Activated naive CD8-positive, alpha-beta T cell treated with anti-CD3 and anti-CD28 coated beads, Interleukin-2, amount 10 ng/mL, durations not matched to agents 7 days and 5 days (primary cell): Measurements from ENCODE around the gene ATAD5. TPM values are rescaled to one million over a fixed set of nuclear protein-coding genes. Genes with fewer than 3 reads are reported as not detected.
"Not testable (repeated sequence)": the region's sequence is repeated elsewhere in the genome, so short reads cannot be mapped to it uniquely, and the experiment has no call there.

Source experiments
- ATAC-seq: fragments of 150-1000 bp; cut with Tn5 transposase; one replicate; pipeline ENCODE4 v1.10.0; 2021; ENCODE audit warnings: low read depth, moderate library complexity
- POLR2A ChIA-PET: fragments of 350-600 bp; sonication (Branson Sonifier 250); formaldehyde crosslinking; loops from one replicate; lab custom pipeline; 2021; ENCODE audit warnings: antibody characterized with exemption; lab: Charles Lee
- DNase-seq: peaks from one replicate; pipeline ENCODE4 v3.0.0; 2021
- H3K27ac Mint-ChIP-seq: one replicate; pipeline ENCODE4 v1.8.0; 2022; ENCODE audit warnings: mild to moderate bottlenecking, mixed read lengths
- H3K27me3 Mint-ChIP-seq: one replicate; pipeline ENCODE4 v1.8.0; 2022; ENCODE audit warnings: mild to moderate bottlenecking, moderate library complexity, mixed read lengths
- H3K36me3 Mint-ChIP-seq: one replicate; pipeline ENCODE4 v1.8.0; 2021; ENCODE audit warnings: mild to moderate bottlenecking, mixed read lengths
- H3K4me1 Mint-ChIP-seq: one replicate; pipeline ENCODE4 v1.8.0; 2021; ENCODE audit warnings: mixed read lengths
- H3K4me3 Mint-ChIP-seq: one replicate; pipeline ENCODE4 v1.8.0; 2022; ENCODE audit warnings: mild to moderate bottlenecking, moderate library complexity, mixed read lengths
- H3K9me3 Mint-ChIP-seq: one replicate; pipeline ENCODE4 v1.8.0; 2021; ENCODE audit warnings: mixed read lengths
- total RNA-seq, 2 experiments: library from RNA; stranded (reverse); gene quantifications; one replicate each; pipeline ENCODE4 v1.2.3, GENCODE V29; 2021

ATAD5 gene
- total RNA-seq, 2 experiments from 2014 or later, result 25.8 to 29.7 TPM

DNA sequence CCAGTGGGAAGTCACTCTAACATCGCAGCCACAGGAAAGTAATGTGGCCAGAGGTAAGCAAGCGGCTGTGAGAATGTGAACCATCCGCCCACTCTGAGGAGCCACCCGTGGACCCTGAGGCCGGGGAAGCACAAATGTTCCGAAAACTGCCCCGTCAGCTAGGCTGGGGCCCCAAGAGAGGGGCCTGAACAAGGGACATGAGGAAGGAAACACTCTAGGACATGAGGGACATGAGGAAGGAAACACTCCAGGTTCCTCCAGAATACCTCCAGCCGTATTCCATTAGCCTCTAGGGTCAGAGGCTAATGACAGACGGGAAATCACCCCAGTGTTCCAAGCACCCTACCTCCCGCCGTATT is 74.0 kb downstream of the ATAD5 start:
- H3K9me3 Mint-ChIP-seq, result no peaks in the 10 kb centered on the region
- H3K27me3 Mint-ChIP-seq, result no peaks in the 10 kb centered on the region
- POLR2A ChIA-PET, result interaction anchor here (0.8 kb wide), 1 partner anchor 11 kb away, joined by 3 read pairs; no protein-coding TSS in a partner anchor
- H3K27ac Mint-ChIP-seq, result peak overlapping the region; percentile 90
- ATAC-seq, result peak; percentile 21
- H3K4me1 Mint-ChIP-seq, result peaks cover 36% of the 10 kb centered on the region
- DNase-seq, result no peak
- peak overlapping the region; percentile 99 for H3K4me3 Mint-ChIP-seq
- H3K36me3 Mint-ChIP-seq, result peaks cover 8% of the 10 kb centered on the region

DNA sequence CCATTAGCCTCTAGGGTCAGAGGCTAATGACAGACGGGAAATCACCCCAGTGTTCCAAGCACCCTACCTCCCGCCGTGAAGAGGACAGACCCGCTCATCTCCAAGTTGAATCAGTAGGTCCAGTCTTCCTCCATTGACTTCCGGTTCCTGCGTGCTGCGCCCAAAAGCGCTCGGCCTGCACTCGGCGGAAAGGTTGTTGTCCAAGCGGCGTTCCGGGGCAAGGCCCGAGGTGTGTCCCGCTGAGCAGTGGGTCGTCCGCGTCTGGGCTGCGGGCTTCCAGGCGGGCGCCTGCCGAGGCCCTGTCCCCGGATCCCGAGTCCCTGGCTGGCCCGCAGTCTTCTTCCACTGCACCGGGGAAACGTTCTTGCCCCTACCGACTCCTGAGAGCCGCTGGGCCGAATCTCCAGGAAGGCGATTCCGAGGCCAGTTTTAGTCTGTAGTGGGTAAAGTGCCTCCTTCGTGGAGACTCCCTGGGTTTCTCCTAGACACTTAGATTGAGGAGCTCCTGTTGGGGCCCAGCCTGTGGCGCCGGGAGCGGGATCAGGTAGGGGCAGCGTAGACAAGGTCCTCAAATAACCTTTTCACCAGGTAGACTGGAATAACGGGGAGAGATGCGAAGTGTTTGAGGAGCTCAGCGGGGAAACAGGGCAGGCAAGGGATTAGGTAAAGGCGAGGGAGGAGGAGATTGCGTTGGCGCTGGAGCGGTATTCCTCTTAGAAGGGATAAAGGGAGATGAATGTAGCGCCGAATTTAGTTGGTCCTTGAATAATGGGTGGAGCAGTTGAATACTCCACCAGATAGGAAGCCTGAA is 74.5 kb downstream of the ATAD5 start, which contains the start of gene TEFM:
Gene TEFM, minus strand, starts transcription at position 138 of the 811 bp plus-strand sequence. Its CDS starts 40 bp downstream, at position 98.
- peaks cover 8% of the 10 kb centered on the region for H3K36me3 Mint-ChIP-seq
- POLR2A ChIA-PET, result interaction anchor here (0.5 to 1.9 kb wide), 4 partner anchors 8 to 103 kb away, joined by 3 to 8 read pairs (median 3); partner anchors contain the start of gene RNF135
- no peaks in the 10 kb centered on the region for H3K27me3 Mint-ChIP-seq
- H3K4me3 Mint-ChIP-seq, result peak within 1 kb of the TSS; percentile 99
- DNase-seq (peak; percentile 90), ATAC-seq (peak; percentile 94)
- H3K9me3 Mint-ChIP-seq, result no peaks in the 10 kb centered on the region
- peaks cover 36% of the 10 kb centered on the region for H3K4me1 Mint-ChIP-seq
- peak within 1 kb of the TSS; percentile 90 for H3K27ac Mint-ChIP-seq

DNA sequence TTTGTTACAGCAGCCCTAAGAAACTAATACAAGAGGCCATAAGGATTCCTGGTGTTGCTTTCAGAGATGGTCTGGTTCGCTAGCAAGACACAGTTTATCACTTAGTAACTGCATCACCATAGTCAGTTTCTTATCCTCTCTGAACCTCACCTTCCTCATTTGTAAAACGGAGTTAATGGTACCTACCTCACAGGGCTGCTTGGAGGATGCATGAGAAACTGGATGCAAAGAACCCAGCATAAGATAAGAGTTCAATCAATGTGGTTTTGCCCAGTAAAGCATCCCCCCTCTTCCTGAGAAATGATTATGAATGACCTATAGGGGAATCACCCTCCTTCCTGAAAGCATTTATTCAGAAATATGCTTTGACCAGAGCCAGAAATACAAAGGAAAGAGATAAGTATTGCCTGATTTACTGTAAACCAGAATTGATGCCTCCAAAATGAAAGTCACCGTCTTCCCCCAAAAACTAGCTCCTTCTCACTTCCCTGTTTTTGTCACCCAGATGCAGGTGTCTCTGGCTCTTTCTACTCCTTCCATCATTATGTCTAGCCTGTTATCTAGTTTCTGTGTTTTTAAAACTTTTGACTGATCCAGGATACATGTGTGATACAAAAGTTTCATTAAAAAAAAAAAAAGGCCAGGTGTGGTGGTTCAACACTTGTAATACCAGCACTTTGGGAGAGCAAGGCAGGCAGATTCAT is 77.1 kb downstream of the ATAD5 start:
- H3K27me3 Mint-ChIP-seq, result no peaks in the 10 kb centered on the region
- POLR2A ChIA-PET, result no interaction called here
- ATAC-seq, result no peak
- H3K9me3 Mint-ChIP-seq, result no peaks in the 10 kb centered on the region
- peaks cover 26% of the 10 kb centered on the region for H3K4me1 Mint-ChIP-seq
- no peak for DNase-seq
- H3K27ac Mint-ChIP-seq, result no peak overlapping the region
- H3K4me3 Mint-ChIP-seq, result no peak overlapping the region
- H3K36me3 Mint-ChIP-seq, result peaks cover 4% of the 10 kb centered on the region

DNA sequence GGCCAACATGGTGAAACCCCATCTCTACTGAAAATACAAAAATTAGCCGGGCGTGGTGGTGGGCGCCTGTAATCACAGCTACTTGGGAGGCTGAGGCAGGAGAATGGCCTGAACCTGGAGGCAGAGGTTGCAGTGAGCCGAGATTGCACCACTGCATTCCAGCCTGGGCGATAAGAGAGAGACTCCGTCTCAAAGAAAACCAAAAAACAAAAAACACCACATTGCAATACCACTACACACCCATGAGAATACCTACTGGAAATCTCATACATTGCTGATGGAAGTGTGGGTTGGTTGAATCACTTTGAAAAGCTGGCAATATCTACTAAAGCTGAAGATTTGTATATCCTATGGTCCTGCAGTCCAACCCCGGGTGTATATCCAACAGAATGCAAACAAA is 78.4 kb downstream of the ATAD5 start:
- POLR2A ChIA-PET, ATAC-seq, H3K36me3 Mint-ChIP-seq, H3K27ac Mint-ChIP-seq, DNase-seq, H3K4me3 Mint-ChIP-seq, H3K9me3 Mint-ChIP-seq, H3K27me3 Mint-ChIP-seq: not testable (repeated sequence)
- peaks cover 19% of the 10 kb centered on the region for H3K4me1 Mint-ChIP-seq

DNA sequence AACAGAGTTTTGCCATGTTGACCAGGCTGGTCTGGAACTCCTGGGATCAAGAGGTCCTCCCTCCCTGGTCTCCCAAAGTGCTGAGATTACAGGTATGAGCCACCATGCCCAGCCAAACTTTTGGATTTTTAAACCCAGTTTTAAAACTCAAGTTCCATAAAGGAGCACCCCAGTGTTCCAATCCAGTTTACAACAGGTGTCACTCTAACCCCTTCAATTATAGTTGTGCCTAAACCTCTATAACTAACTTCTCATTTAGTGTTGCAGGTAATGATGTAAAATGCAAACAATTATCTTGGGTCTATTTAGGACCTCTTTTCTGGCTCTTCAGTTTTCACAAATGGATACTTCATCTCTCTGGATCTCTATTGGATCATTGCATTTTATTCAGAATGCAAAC is 82.2 kb downstream of the ATAD5 start:
- POLR2A ChIA-PET, result interaction anchor here (0.6 kb wide), 1 partner anchor 353 kb away, joined by 3 read pairs; no protein-coding TSS in a partner anchor
- H3K9me3 Mint-ChIP-seq, result no peaks in the 10 kb centered on the region
- no peak overlapping the region for H3K27ac Mint-ChIP-seq
- H3K27me3 Mint-ChIP-seq, result peaks cover 8% of the 10 kb centered on the region
- H3K4me1 Mint-ChIP-seq, result no peaks in the 10 kb centered on the region
- ATAC-seq, result no peak
- H3K4me3 Mint-ChIP-seq, result no peak overlapping the region
- no peaks in the 10 kb centered on the region for H3K36me3 Mint-ChIP-seq
- no peak for DNase-seq

DNA sequence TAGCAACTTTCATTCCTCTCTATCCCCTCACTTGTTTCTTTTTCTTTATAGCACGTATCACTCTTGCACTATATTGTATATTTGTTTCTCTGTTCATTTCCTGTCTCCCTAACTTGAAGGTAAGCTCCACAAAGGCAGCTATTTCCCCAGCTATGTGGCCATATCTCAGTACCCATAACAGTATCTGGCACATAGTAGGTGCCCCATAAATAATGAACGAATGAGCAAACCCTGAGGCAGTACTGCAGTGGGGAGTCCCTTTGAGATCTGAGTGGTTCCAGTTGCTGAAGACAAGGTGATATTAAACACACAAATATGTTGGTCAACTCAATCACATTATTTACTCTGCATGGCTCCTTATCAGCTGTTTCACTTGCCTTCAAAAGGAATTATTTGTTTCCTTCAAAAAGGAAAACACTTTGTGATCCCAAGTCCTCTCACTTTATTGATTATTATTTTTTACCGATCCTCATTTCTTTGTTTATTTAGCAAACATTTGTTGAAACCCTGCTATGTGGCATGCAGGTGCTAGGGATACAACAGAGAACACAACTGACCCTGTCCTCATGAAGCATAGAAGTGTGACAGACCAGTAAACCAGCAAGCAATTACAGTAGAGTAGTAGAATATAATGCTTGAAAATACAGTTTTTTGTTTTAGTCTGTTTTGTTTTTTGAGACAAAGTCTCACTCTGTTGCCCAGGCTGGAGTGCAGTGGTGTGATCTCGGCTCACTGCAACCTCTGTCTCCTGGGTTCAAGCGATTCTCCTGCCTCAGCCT is 84.3 kb downstream of the ATAD5 start:
- POLR2A ChIA-PET, result interaction anchor here (0.6 kb wide), 1 partner anchor 16 kb away, joined by 5 read pairs; no protein-coding TSS in a partner anchor

DNA sequence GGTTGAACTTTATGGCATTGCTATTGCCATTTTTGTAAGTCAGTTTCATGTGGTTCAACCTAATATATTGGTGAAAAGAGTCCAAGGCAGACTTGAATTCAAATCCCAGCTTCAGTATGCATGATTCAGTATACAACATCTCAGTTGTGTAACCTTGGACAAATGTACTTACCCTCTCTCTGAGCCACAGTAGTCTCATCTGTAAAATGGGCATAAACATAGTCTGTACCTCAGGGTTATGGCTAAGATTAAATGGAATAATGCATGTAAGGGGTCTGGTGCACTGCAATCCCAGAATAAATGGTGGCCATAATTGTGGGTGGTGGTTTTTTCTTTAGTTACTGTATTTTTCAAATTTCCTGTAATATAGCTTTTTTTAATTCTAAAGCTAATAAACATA is 85.3 kb downstream of the ATAD5 start:
- H3K27ac Mint-ChIP-seq, result no peak overlapping the region
- peaks cover 29% of the 10 kb centered on the region for H3K27me3 Mint-ChIP-seq
- H3K36me3 Mint-ChIP-seq, result no peaks in the 10 kb centered on the region
- H3K9me3 Mint-ChIP-seq, result no peaks in the 10 kb centered on the region
- ATAC-seq (no peak), DNase-seq (no peak)
- H3K4me1 Mint-ChIP-seq, result no peaks in the 10 kb centered on the region
- POLR2A ChIA-PET, result interaction anchor here (0.6 kb wide), 1 partner anchor 391 kb away, joined by 4 read pairs; no protein-coding TSS in a partner anchor
- H3K4me3 Mint-ChIP-seq, result no peak overlapping the region

More for the DNA sequence above, 84.3 kb downstream of the ATAD5 start:
- ATAC-seq (no peak), DNase-seq (no peak)
- no peak overlapping the region for H3K4me3 Mint-ChIP-seq
- H3K36me3 Mint-ChIP-seq, result no peaks in the 10 kb centered on the region
- H3K4me1 Mint-ChIP-seq, result no peaks in the 10 kb centered on the region
- H3K27me3 Mint-ChIP-seq, result peaks cover 22% of the 10 kb centered on the region
- H3K9me3 Mint-ChIP-seq, result no peaks in the 10 kb centered on the region
- H3K27ac Mint-ChIP-seq, result no peak overlapping the region

DNA sequence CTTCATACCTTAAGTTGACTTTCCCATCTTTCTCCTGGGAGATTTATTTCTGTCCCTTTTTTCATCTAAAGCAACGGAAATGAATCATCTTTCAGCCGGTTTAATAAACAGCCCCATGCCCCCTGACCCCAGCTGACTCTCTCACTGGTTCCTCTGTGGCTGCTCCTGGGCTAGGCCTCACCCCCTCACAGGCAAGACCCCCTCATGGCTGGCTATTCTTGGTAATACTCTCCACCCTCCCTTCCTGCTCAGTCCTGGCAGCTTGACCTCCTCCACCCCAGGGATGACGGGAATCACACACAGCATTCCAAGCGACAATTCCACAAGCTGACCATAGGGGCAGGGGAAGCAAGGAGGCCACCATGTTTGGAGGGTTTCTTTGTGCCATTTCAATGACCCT is 88.5 kb downstream of the ATAD5 start:
- Mint-ChIP-seq H3K36me3 (no peaks in the 10 kb centered on the region), H3K4me3 (no peak overlapping the region), H3K27me3 (peaks cover 57% of the 10 kb centered on the region), H3K9me3 (no peaks in the 10 kb centered on the region), H3K27ac (no peak overlapping the region), H3K4me1 (peaks cover 5% of the 10 kb centered on the region)
- POLR2A ChIA-PET, result interaction anchor here (1.0 kb wide), 1 partner anchor 10 kb away, joined by 3 read pairs; no protein-coding TSS in a partner anchor
- DNase-seq (no peak), ATAC-seq (no peak)

DNA sequence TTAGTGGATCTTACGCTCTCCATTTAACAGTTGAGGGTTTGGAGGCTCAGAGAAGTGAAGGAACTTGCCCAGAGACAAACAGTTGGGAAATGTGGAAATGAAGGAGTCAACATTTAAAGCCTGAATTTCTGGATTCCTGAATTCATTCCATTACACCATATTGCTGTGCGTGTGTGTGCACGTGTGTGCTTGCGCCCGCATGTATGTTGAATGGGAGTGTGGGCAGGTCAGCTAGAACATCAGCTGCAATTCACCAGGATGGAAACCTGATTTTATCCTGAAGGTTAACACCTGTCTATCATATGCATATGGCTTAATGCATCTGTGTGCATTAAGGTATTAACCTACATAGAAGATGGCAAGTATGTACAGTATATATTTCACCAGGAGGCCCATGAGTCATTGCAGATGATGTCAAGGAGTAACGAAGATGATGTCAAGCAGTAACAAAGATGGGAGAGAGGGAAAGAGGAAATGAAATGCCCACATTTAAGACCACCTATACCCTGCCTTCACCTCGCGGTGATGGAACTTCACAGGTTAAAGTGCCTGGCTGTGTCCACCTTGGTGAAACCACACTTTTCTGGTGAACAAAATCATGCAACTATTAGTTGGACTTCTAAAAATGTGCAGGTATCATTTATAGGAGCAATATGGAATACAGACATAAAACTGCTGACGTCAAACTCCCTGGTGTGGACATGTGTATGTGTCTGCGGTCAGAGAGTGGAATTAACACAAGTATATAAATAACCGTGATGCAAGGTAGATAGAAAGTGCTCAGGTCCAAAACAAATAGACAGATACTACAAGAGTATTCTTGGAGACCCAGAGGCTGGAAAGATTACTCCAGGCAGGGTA is 89.1 kb downstream of the ATAD5 start:
- POLR2A ChIA-PET, result interaction anchor here (1.0 kb wide), 1 partner anchor 10 kb away, joined by 3 read pairs; no protein-coding TSS in a partner anchor
- Mint-ChIP-seq H3K27ac (no peak overlapping the region), H3K27me3 (peaks cover 63% of the 10 kb centered on the region), H3K9me3 (no peaks in the 10 kb centered on the region), H3K4me3 (peak overlapping the region; percentile 63), H3K36me3 (no peaks in the 10 kb centered on the region), H3K4me1 (peaks cover 5% of the 10 kb centered on the region)
- ATAC-seq (no peak), DNase-seq (no peak)

DNA sequence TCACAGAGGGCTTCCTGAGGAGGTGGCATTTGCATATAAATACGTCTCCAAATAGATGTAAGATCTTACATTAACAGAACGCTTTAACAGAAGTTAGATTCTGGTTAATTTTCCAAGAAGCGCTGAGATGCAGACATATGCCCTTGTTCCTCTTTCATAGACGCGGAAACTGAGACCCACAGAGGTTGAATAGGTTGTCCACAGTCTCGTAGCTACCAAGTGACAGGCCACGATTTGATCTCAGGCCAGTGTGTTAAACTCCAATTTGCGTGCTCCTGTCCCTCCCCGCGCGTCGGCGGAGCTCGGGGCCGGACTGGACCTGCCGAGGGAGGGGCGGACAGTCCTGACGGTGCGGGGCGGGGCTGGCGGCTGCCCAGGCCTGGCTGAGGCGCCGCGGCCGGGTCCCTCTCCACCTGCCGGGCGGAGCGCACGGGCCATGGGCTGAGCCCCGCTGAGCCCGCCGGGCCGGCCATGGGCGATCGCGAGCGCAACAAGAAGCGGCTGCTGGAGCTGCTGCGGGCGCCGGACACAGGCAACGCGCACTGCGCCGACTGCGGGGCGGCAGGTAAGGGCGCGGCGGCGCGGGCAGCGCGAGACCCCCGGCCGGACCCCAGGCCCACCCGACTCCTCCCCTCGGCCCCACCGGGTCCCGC is 89.9 kb downstream of the ATAD5 start, which contains the start of gene ADAP2:
Gene ADAP2, plus strand, starts transcription at position 402 of the 653 bp plus-strand sequence. Its CDS starts 70 bp downstream, at position 472.
- peaks cover 63% of the 10 kb centered on the region for H3K27me3 Mint-ChIP-seq
- H3K9me3 Mint-ChIP-seq, result no peaks in the 10 kb centered on the region
- DNase-seq, result peak; percentile 35
- no peaks in the 10 kb centered on the region for H3K36me3 Mint-ChIP-seq
- POLR2A ChIA-PET, result no interaction called here
- peak; percentile 41 for ATAC-seq
- peaks cover 5% of the 10 kb centered on the region for H3K4me1 Mint-ChIP-seq
- H3K4me3 Mint-ChIP-seq, result peak within 1 kb of the TSS; percentile 63
- H3K27ac Mint-ChIP-seq, result no peak within 1 kb of the TSS

DNA sequence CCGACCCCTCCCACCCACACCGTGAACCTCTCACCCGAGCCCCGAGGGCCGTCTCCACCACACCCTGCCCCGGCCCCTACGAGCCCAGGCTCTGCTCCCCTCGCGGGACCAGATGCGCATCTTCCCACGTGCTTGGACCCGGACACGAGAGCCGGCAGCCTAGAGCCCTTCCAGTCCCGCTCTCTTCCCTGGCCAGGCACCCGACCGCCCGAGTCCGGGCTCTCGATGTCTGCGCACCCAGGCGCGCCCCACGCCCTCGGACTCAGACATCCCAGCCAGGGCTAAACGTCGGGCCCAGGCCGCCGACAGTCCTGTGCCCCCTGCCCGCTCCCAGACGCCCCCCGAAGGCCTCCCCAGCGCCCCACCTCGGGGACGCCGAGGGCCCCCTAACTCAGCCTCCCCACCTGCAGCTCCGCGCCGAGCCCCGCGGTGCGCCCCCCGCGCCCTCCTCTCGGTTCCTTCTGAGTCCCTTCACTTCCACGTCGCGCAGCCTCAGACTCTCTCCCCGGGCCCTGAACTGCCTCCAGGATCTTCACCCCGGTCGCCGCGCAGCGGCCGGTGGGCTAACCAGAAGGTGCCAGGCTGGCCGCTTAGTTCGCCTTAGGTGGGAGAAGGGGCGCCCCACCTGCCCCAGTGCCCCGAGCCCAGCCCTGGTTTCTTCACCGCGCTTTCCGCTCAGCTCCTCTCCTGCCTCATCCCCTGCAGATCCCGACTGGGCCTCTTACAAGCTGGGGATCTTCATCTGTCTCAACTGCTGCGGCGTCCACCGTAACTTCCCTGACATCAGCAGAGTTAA is 90.7 kb downstream of the ATAD5 start:
- DNase-seq, result peak; percentile 36
- peaks cover 5% of the 10 kb centered on the region for H3K4me1 Mint-ChIP-seq
- H3K9me3 Mint-ChIP-seq, result no peaks in the 10 kb centered on the region
- POLR2A ChIA-PET, result no interaction called here
- peak; percentile 35 for ATAC-seq
- no peaks in the 10 kb centered on the region for H3K36me3 Mint-ChIP-seq
- no peak overlapping the region for H3K27ac Mint-ChIP-seq
- peak overlapping the region; percentile 57 for H3K4me3 Mint-ChIP-seq
- H3K27me3 Mint-ChIP-seq, result peaks cover 66% of the 10 kb centered on the region
